Measurements from ENCODE around the gene ZNF724. TPM values are rescaled to one million over a fixed set of nuclear protein-coding genes. Genes with fewer than 3 reads are reported as not detected.
A peak's percentile ranks its signal among the peaks of the same experiment; 100 is the strongest.
"Not testable (repeated sequence)": the region's sequence is repeated elsewhere in the genome, so short reads cannot be mapped to it uniquely, and the experiment has no call there.

ZNF724 gene
- total RNA-seq, 1 donor from 2014 or later = 75.1 TPM

- no peak for DNase-seq (ENCODE audit: low spot score)
- Histone ChIP-seq H3F3A (ENCODE audit: low read depth) (no peaks in the 10 kb centered on the region), H3K4me3 (no peak overlapping the region), H3K4me2 (no peak overlapping the region), H3K79me2 (ENCODE audit: low read depth) (no peaks in the 10 kb centered on the region), H2AFZ (replicated peaks) (no peak overlapping the region), H3K27ac (no peak overlapping the region), H3K27me3 (no peaks in the 10 kb centered on the region), H3K9ac (no peak overlapping the region), H3K36me3 (no peaks in the 10 kb centered on the region), H3K9me3 (ENCODE audit: low read depth) (no peaks in the 10 kb centered on the region), H3K4me1 (no peaks in the 10 kb centered on the region), H4K20me1 (ENCODE audit: low read depth) (no peaks in the 10 kb centered on the region)
- Mint-ChIP-seq H3K27me3 (ENCODE audit: insufficient read depth, low read depth) (no peaks in the 10 kb centered on the region), H3K27ac (no peak overlapping the region), H3K4me3 (no peak overlapping the region), H3K36me3 (no peaks in the 10 kb centered on the region), H3K4me1 (no peaks in the 10 kb centered on the region), H3K9me3 (peaks cover 47% of the 10 kb centered on the region)
- TF ChIP-seq EZH2phosphoT487 (IDR thresholded peaks at IDR 0.05) (no peak), EZH2 (IDR thresholded peaks at IDR 0.05) (no peak), CTCF (IDR thresholded peaks at IDR 0.05) (no peak)
Measured at GRCh38 chr19:23281663-23282276, 31.6 kb upstream of the ZNF724 start.

GRCh38 chr19:23278118-23278517 lies 27.9 kb upstream of the ZNF724 start:
- H3K36me3 Mint-ChIP-seq; H3K27ac Mint-ChIP-seq; H4K20me1 ChIP-seq (ENCODE audit: low read depth); H3K4me1 Mint-ChIP-seq; H3K9me3 ChIP-seq (ENCODE audit: low read depth); H3K4me3 Mint-ChIP-seq; H3K4me2 ChIP-seq; H3K79me2 ChIP-seq (ENCODE audit: low read depth); H3K36me3 ChIP-seq; H3K9ac ChIP-seq; DNase-seq (ENCODE audit: low spot score); H3K4me3 ChIP-seq; H3K27me3 ChIP-seq; H3K27me3 Mint-ChIP-seq (ENCODE audit: insufficient read depth, low read depth); H3K27ac ChIP-seq; H3K4me1 ChIP-seq; H3F3A ChIP-seq (ENCODE audit: low read depth): not testable (repeated sequence)
- H3K9me3 Mint-ChIP-seq = peaks cover 23% of the 10 kb centered on the region
- H2AFZ ChIP-seq (replicated peaks) = peak overlapping the region; percentile 89

GRCh38 chr19:23273590-23274412 lies 23.6 kb upstream of the ZNF724 start:
- peaks cover 7% of the 10 kb centered on the region for H3K4me1 Mint-ChIP-seq
- peaks cover 30% of the 10 kb centered on the region for H3K36me3 Mint-ChIP-seq
- peak overlapping the region; percentile 89 for H3K4me2 ChIP-seq
- peaks cover 22% of the 10 kb centered on the region for H3K9me3 Mint-ChIP-seq
- peaks cover 11% of the 10 kb centered on the region for H4K20me1 ChIP-seq (ENCODE audit: low read depth)
- TF ChIP-seq EZH2phosphoT487 (IDR thresholded peaks at IDR 0.05) = no peak
- TF ChIP-seq EZH2 (IDR thresholded peaks at IDR 0.05) = no peak
- TF ChIP-seq CTCF (IDR thresholded peaks at IDR 0.05) = no peak
- no peaks in the 10 kb centered on the region for H3F3A ChIP-seq (ENCODE audit: low read depth)
- peak; percentile 96 for DNase-seq (ENCODE audit: low spot score)
- H3K4me3 Mint-ChIP-seq = peak overlapping the region; percentile 98
- peak overlapping the region; percentile 93 for H3K9ac ChIP-seq
- H3K79me2 ChIP-seq (ENCODE audit: low read depth) = peaks cover 51% of the 10 kb centered on the region
- no peaks in the 10 kb centered on the region for H3K9me3 ChIP-seq (ENCODE audit: low read depth)
- H3K27me3 Mint-ChIP-seq (ENCODE audit: insufficient read depth, low read depth) = no peaks in the 10 kb centered on the region
- peak overlapping the region; percentile 97 for H3K4me3 ChIP-seq
- peaks cover 14% of the 10 kb centered on the region for H3K36me3 ChIP-seq
- H3K27ac ChIP-seq = peak overlapping the region; percentile 92
- no peaks in the 10 kb centered on the region for H3K27me3 ChIP-seq
- peaks cover 12% of the 10 kb centered on the region for H3K4me1 ChIP-seq
- H2AFZ ChIP-seq (replicated peaks) = peak overlapping the region; percentile 70
- peak overlapping the region; percentile 96 for H3K27ac Mint-ChIP-seq
